Activated T-cell treated with anti-CD3 and anti-CD28 coated beads, Interleukin-2, amount 50 U/mL, for 72 hours (primary cell): ENCODE measurements around the gene CERK. TPM values are rescaled to one million over a fixed set of nuclear protein-coding genes. Genes with fewer than 3 reads are reported as not detected.
"Not testable (repeated sequence)": the region's sequence is repeated elsewhere in the genome, so short reads cannot be mapped to it uniquely, and the experiment has no call there.

Experiments
- ATAC-seq, 2 donors: fragments of 150-1000 bp; cut with Tn5 transposase; replicated peaks in 1 of 2; 2 replicates each; pipeline ENCODE4 v1.10.0; 2021; ENCODE audit warnings: moderate library complexity in 2 of 2, mild to moderate bottlenecking in 1 of 2
- DNase-seq, 2 donors: peaks; one replicate each; pipeline ENCODE4 v3.0.0; 2021 to 2022; ENCODE audit warnings: mixed read lengths in 1 of 2
- H3K27ac Mint-ChIP-seq: one replicate; pipeline ENCODE4 v1.8.0; 2022; ENCODE audit warnings: mild to moderate bottlenecking, moderate library complexity, mixed read lengths
- H3K27me3 Mint-ChIP-seq: one replicate; pipeline ENCODE4 v1.8.0; 2022; ENCODE audit warnings: low read depth, mixed read lengths
- H3K36me3 Mint-ChIP-seq, 2 donors: one replicate each; pipeline ENCODE4 v1.8.0; 2022; ENCODE audit warnings: mixed read lengths in 2 of 2, mild to moderate bottlenecking in 1 of 2; ENCODE audit not compliant: insufficient read depth in 2 of 2
- H3K4me1 Mint-ChIP-seq: one replicate; pipeline ENCODE4 v1.8.0; 2022; ENCODE audit warnings: low read depth, mixed read lengths
- H3K4me3 Mint-ChIP-seq, 2 donors: one replicate each; pipeline ENCODE4 v1.8.0; 2022; ENCODE audit warnings: mild to moderate bottlenecking in 2 of 2, mixed read lengths in 2 of 2, moderate library complexity in 2 of 2
- H3K9me3 Mint-ChIP-seq, 2 donors: one replicate each; pipeline ENCODE4 v1.8.0; 2022; ENCODE audit warnings: mixed read lengths in 2 of 2
- total RNA-seq, 2 donors: library from RNA; stranded (reverse); gene quantifications; one replicate each; pipeline ENCODE4 v1.2.3, GENCODE V29; 2022

The CERK gene
- total RNA-seq, result 10 to 100 TPM; 38.6 to 53.1 TPM

DNA sequence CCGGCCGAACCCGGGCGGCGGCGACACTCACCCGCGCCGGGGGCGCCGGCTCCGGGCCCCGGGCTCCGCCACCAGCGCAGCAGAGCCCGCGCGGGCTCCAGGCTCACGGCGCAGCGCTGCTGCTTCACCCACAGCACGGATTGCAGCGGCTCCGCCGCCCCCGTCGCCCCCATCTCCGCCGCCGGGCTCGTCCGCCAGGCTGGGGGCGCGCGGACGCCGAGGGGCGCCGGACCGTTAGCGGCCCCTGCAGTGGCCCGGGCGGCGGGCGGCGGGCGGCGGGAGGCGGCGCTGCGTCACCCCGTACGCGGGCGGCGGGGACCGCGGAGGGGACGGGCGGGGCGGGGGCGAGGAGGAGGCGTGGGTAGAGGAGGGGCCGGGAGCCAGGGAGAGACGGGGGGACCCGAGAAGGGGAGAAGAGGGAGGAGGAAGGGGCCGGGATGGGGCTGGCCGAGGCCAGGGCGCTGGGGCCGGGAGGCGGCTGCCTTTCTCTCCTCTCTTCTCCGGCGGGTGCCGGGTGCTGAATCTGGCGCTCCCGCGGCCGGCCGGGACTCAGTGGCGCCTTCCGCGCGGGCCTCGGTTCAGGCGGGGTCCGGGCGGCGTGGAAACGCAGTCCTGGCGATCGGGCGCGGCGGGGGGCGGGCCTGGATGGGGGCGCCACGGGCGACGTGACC lies at the start of gene CERK:
Gene CERK, minus strand, starts transcription at position 277 of the 671 bp plus-strand sequence. Its CDS starts 104 bp downstream, at position 173.
- Mint-ChIP-seq H3K27ac (peak within 1 kb of the TSS; percentile 96), H3K4me1 (peaks cover 46% of the 10 kb centered on the region), H3K9me3 (no peaks in the 10 kb centered on the region), H3K36me3 (peaks cover 0 to 10% of the 10 kb centered on the region in 2 donors), H3K27me3 (no peaks in the 10 kb centered on the region), H3K4me3 (peak within 1 kb of the TSS; percentile 96)
- peak; percentile 61 to 75 for DNase-seq
- peak; percentile 64 to 69 for ATAC-seq

- Mint-ChIP-seq H3K27me3 (no peaks in the 10 kb centered on the region), H3K4me1 (peaks cover 30% of the 10 kb centered on the region), H3K27ac (no peak overlapping the region), H3K9me3 (no peaks in the 10 kb centered on the region), H3K4me3 (no peak overlapping the region), H3K36me3 (peaks cover 0 to 7% of the 10 kb centered on the region in 2 donors)
- no peak for ATAC-seq
- no peak for DNase-seq
Measured at GRCh38 chr22:46783721-46784120, 45.7 kb upstream of the CERK start.

DNA sequence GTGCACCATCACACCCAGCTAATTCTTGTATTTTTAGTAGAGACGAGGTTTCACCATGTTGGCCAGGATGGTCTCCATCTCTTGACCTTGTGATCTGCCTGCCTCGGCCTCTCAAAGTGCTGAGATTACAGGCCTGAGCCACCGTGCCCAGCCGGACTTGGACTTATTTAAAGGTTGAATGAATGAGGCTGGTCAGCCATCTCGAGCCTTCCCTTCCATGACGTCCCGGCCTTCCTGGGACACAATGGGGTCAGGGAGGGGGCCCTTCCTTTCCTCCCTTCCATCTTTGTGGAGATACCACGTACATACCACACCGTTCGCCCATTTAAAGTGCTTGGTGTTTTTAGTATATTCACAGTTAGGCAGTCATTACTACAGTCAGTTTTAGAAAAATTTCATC lies 44.1 kb upstream of the CERK start:
- H3K27ac Mint-ChIP-seq, result peak overlapping the region; percentile 77
- not testable (repeated sequence) for H3K4me3 Mint-ChIP-seq, DNase-seq, H3K36me3 Mint-ChIP-seq, H3K27me3 Mint-ChIP-seq, H3K9me3 Mint-ChIP-seq, ATAC-seq
- H3K4me1 Mint-ChIP-seq, result peaks cover 26% of the 10 kb centered on the region

- DNase-seq, result no peak
- Mint-ChIP-seq H3K4me3 (no peak overlapping the region), H3K27ac (peak overlapping the region; percentile 62)
Measured at GRCh38 chr22:46781291-46781690, 43.2 kb upstream of the CERK start.

DNA sequence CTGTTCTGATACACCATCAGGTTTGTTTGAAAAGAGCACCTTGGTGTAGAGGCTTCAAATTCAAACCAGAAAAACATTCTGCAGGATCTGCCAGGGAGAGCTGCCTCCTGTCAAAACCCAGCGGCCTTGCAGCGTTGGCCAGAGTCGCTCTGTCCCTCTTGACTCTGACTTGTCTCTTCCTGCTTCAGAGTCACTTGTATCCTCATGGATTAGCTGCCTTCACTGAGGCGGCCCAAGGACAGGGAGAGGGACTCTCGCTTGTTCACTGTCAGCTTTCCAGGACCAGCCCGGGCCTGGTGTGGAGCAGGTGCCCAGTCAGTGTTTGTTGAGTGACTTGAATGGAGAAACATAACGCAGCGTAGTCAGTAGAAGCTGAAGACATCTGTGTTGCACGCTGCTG lies 42.4 kb upstream of the CERK start:
- no peaks in the 10 kb centered on the region for H3K36me3 Mint-ChIP-seq
- DNase-seq (no peak), ATAC-seq (no peak)

More at GRCh38 chr22:46781291-46781690, 43.2 kb upstream of the CERK start:
- Mint-ChIP-seq H3K9me3 (no peaks in the 10 kb centered on the region), H3K27me3 (no peaks in the 10 kb centered on the region), H3K4me1 (peaks cover 29% of the 10 kb centered on the region), H3K36me3 (no peaks in the 10 kb centered on the region)
- no peak for ATAC-seq

GRCh38 chr22:46779651-46780050 lies 41.6 kb upstream of the CERK start:
- no peaks in the 10 kb centered on the region for H3K36me3 Mint-ChIP-seq
- no peaks in the 10 kb centered on the region for H3K27me3 Mint-ChIP-seq
- peaks cover 41% of the 10 kb centered on the region for H3K4me1 Mint-ChIP-seq
- no peak for ATAC-seq
- no peak overlapping the region for H3K27ac Mint-ChIP-seq
- no peaks in the 10 kb centered on the region for H3K9me3 Mint-ChIP-seq
- no peak overlapping the region for H3K4me3 Mint-ChIP-seq
- no peak for DNase-seq

More for the DNA sequence above, 42.4 kb upstream of the CERK start:
- Mint-ChIP-seq H3K9me3 (no peaks in the 10 kb centered on the region), H3K4me3 (no peak overlapping the region), H3K27me3 (no peaks in the 10 kb centered on the region), H3K4me1 (peaks cover 33% of the 10 kb centered on the region), H3K27ac (peak overlapping the region; percentile 29)

- no peak for ATAC-seq
- Mint-ChIP-seq H3K27me3 (no peaks in the 10 kb centered on the region), H3K36me3 (no peaks in the 10 kb centered on the region), H3K4me1 (peaks cover 47% of the 10 kb centered on the region), H3K9me3 (no peaks in the 10 kb centered on the region), H3K4me3 (no peak overlapping the region), H3K27ac (no peak overlapping the region)
- DNase-seq, result no peak
Measured at GRCh38 chr22:46779023-46779422, 41.0 kb upstream of the CERK start.

DNA sequence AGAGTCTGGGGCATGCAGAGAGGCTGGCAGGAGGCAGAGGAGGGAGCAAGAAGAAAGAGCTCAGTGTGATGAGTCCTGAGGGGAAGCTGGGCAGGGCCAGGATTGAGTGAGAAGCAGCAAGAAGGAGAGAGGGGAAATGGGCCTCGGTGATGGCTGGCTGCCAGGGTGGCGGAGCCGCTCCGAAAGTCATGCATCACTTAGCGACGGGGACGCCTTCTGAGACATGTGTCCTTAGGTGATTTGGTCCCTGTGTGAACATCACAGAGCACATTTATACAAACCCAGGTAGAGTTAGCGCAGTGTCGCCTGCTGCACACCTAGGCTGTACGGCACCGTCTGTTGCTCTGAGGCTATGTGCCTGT lies 39.5 kb upstream of the CERK start:
- DNase-seq (peak; percentile 33 to 57), ATAC-seq (peak in 1 of 2 donors; percentile 19)

DNA sequence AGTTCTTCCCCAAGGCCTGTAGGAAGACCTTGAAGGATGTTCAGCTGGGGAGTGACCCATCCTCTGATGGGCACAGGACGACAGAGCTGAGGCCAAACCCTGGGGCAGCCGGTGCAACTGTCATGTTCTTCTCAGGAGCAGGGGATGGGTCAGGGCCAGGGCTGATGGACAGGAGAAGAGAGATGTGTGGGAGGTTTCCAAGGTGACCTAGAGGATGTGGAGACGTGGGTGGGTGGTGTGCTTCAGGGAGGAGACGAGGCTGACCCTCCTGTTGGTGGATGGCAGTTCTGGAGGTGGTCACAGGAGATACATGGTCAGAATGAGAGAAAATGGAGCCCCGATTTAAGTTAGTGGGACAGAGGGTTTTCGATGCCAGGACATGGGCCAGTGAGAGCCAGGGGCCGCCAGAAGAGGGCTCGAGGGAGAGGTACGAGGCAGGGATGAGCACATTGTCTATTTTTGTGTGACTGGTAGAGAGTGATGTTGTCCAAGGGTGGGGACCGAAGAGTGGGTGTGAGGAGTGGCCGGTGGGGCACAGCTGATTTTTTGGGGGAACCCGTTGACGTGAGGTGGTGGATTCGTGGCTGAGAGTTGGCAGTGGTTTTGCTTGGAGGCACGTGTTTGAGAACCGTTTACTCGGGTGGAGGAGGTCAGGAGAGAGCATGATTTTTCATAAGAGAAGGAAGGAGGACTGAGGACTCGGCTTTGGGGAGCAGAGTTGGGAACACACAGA lies 39.0 kb upstream of the CERK start:
- Mint-ChIP-seq H3K36me3 (no peaks in the 10 kb centered on the region), H3K4me1 (peaks cover 62% of the 10 kb centered on the region), H3K9me3 (no peaks in the 10 kb centered on the region), H3K27ac (peak overlapping the region; percentile 95), H3K27me3 (no peaks in the 10 kb centered on the region), H3K4me3 (peak overlapping the region; percentile 60 to 71)
- DNase-seq (no peak), ATAC-seq (no peak)

More for the DNA sequence above, 39.5 kb upstream of the CERK start:
- Mint-ChIP-seq H3K36me3 (no peaks in the 10 kb centered on the region), H3K27me3 (no peaks in the 10 kb centered on the region), H3K4me3 (peak overlapping the region; percentile 60 to 71), H3K4me1 (peaks cover 61% of the 10 kb centered on the region), H3K27ac (peak overlapping the region; percentile 95), H3K9me3 (no peaks in the 10 kb centered on the region)

DNA sequence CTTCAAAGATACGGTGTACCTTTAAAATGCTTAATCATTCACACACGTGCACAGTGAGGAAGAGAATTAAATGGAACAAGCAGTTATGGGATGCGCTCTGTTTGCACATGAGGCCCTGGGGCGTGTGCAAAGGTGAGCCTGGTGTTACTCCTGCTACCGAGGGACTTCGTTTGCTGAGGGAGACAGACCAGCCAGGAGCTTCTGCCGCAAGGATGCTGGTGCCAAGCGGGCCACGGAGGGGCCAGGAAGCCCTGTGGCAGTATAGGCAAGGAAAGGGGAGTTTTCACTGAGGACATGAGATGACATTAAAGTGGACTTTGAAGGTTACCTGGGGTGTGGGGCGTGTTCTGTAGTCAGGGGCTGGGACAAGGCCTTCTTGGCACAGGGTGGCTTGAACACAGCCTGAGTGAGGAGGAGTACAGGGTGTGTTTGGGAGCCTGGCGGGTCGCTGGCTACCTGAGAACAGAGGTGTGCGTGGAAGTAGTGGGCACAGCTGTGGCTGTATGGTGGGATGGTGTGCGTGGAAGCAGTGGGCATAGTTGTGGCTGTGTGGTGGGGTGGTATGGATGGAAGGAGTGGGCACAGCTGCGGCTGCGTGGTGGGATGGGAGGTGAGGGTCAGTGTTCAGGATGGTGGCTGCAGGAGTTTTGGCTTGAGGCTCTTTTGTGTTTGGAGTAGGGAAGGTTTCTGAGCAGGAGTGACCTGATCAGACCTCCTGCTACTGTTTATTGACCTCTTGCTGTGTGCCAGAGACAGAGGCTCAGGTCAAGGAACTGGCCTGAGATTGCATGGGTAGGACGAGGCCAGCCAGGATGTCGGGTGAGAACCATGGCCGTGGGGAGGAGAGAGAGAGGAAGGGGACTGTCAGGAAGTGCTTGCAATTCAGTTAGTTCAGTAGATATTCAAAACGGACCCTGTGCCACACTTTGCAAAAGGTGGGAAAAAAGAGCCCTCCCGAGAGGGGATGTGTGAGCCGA lies 38.1 kb upstream of the CERK start:
- H3K27me3 Mint-ChIP-seq, result no peaks in the 10 kb centered on the region
- no peaks in the 10 kb centered on the region for H3K36me3 Mint-ChIP-seq
- peaks cover 68% of the 10 kb centered on the region for H3K4me1 Mint-ChIP-seq
- peak overlapping the region; percentile 60 to 71 for H3K4me3 Mint-ChIP-seq
- H3K9me3 Mint-ChIP-seq, result no peaks in the 10 kb centered on the region
- peak overlapping the region; percentile 95 for H3K27ac Mint-ChIP-seq
- no peak for ATAC-seq
- no peak for DNase-seq

GRCh38 chr22:46774980-46775849 lies 37.2 kb upstream of the CERK start:
- peak overlapping the region; percentile 95 for H3K27ac Mint-ChIP-seq
- no peaks in the 10 kb centered on the region for H3K9me3 Mint-ChIP-seq
- no peaks in the 10 kb centered on the region for H3K36me3 Mint-ChIP-seq
- H3K27me3 Mint-ChIP-seq, result no peaks in the 10 kb centered on the region
- no peak for ATAC-seq
- DNase-seq, result no peak
- H3K4me3 Mint-ChIP-seq, result peak overlapping the region; percentile 60 to 71
- peaks cover 73% of the 10 kb centered on the region for H3K4me1 Mint-ChIP-seq
